ENCODE data around the gene PNLDC1. TPM values are rescaled to one million over a fixed set of nuclear protein-coding genes. Genes with fewer than 3 reads are reported as not detected.

The PNLDC1 gene
- total and polyA plus RNA-seq, 4 donors = 0.08 to 3.1 (median 0.58) TPM; not detected in 1

DNA sequence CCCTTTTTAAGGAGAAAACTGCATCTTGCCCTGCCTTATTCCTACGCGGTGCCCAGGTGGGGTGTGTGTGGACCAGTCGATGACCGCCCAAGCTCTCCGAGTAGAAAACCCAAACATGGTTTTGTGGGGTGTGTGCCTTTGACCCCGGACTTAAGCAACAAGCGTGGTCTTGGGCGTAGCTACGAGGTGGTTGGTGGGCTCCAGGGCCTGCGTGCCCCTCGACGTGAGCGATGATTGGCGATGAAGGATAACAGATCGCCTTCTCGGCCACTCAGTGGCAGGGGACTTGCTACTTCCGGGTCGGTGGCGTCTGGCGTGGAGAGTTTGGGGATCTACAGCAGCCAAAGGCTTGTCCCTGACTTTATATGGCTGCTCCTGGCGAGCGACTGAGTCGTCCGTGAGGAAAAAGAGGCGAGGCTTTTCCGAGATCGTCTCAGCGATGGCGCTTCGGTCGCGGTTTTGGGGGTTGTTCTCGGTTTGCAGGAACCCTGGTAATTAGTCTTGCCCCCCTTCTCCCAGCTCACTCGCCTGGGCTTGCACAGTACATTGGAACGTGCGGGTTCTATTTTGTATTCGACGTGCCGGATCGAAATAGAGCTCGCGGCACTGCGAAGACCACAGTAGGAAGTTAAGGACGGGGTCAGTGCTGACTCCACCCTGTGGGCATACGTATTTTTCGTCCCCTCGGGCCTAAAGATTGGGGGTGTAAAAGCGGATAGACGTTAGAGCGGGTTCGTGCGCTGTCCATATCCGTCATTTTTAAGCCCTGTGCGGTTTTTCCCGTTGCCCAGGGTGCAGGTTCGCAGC lies 9.7 kb upstream of the PNLDC1 start, which contains the start of gene MRPL18:
Gene MRPL18 (plus strand): TSS at position 319 of the 807 bp plus-strand sequence. CDS start 121 bp downstream, at position 440.
- peaks cover 3 to 18% (median 15%) of the 10 kb centered on the region in 4 donors for H3K36me3 ChIP-seq (ENCODE audit: control insufficient read depth in 4 of 4, insufficient read depth in 3 of 4, low read depth in 1 of 4, low read length in 3 of 4)
- H3K27me3 ChIP-seq (ENCODE audit: control insufficient read depth in 4 of 4, insufficient read depth in 4 of 4, low read length in 3 of 4) = no peaks in the 10 kb centered on the region
- peak within 1 kb of the TSS; percentile 86 to 98 (median 97) for H3K4me3 ChIP-seq (ENCODE audit: low read depth in 1 of 3, low read length in 3 of 3)
- H3K4me1 ChIP-seq (ENCODE audit: control insufficient read depth in 4 of 4, insufficient read depth in 4 of 4, low read length in 3 of 4) = peaks cover 3 to 32% (median 25%) of the 10 kb centered on the region in 4 donors
- DNase-seq (ENCODE audit: low spot score) = peak; percentile 90
- under 1% methylated on average over 56 of the region's 56 CpGs for WGBS
- no peaks in the 10 kb centered on the region for H3K9me3 ChIP-seq (ENCODE audit: control insufficient read depth in 4 of 4, low read length in 3 of 4)
- peak within 1 kb of the TSS; percentile 99 for H3K27ac ChIP-seq (ENCODE audit: low read depth in 1 of 2, low read length in 2 of 2)
- H3K9ac ChIP-seq (ENCODE audit: low read depth in 1 of 2, low read length in 2 of 2) = peak within 1 kb of the TSS; percentile 91 to 97
- TF ChIP-seq YY1 (IDR thresholded peaks at IDR 0.05) (peak; percentile 71), RAD21 (IDR thresholded peaks at IDR 0.05) (peak in 1 of 2 donors; percentile 48), HNF4A (conservative IDR thresholded peaks at IDR 0.05) (no peak), NR2F2 (IDR thresholded peaks at IDR 0.05) (peak; percentile 75), CTCF (IDR thresholded peaks at IDR 0.05; ENCODE audit: low read depth, low read length, missing input control) (no peak), HNF4G (IDR thresholded peaks at IDR 0.05) (peak; percentile 34), MAX (IDR thresholded peaks at IDR 0.05) (no peak), EGR1 (IDR thresholded peaks at IDR 0.05; ENCODE audit: low read depth in 2 of 2) (peak; percentile 4 to 26), TAF1 (conservative IDR thresholded peaks at IDR 0.05) (peak; percentile 60), SP1 (IDR thresholded peaks at IDR 0.05) (peak; percentile 75), RXRA (IDR thresholded peaks at IDR 0.05) (peak in 1 of 2 donors; percentile 67), GABPA (IDR thresholded peaks at IDR 0.05 in 1 of 2, conservative IDR thresholded peaks at IDR 0.05 in 1 of 2) (no peak), FOXA1 (IDR thresholded peaks at IDR 0.05) (no peak)
- TF ChIP-seq, protein P1, sequence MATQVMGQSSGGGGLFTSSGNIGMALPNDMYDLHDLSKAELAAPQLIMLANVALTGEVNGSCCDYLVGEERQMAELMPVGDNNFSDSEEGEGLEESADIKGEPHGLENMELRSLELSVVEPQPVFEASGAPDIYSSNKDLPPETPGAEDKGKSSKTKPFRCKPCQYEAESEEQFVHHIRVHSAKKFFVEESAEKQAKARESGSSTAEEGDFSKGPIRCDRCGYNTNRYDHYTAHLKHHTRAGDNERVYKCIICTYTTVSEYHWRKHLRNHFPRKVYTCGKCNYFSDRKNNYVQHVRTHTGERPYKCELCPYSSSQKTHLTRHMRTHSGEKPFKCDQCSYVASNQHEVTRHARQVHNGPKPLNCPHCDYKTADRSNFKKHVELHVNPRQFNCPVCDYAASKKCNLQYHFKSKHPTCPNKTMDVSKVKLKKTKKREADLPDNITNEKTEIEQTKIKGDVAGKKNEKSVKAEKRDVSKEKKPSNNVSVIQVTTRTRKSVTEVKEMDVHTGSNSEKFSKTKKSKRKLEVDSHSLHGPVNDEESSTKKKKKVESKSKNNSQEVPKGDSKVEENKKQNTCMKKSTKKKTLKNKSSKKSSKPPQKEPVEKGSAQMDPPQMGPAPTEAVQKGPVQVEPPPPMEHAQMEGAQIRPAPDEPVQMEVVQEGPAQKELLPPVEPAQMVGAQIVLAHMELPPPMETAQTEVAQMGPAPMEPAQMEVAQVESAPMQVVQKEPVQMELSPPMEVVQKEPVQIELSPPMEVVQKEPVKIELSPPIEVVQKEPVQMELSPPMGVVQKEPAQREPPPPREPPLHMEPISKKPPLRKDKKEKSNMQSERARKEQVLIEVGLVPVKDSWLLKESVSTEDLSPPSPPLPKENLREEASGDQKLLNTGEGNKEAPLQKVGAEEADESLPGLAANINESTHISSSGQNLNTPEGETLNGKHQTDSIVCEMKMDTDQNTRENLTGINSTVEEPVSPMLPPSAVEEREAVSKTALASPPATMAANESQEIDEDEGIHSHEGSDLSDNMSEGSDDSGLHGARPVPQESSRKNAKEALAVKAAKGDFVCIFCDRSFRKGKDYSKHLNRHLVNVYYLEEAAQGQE (IDR thresholded peaks at IDR 0.05) = peak; percentile 92

GRCh38 chr6:159790956-159791598 lies 9.0 kb upstream of the PNLDC1 start:
- no peaks in the 10 kb centered on the region for H3K27me3 ChIP-seq (ENCODE audit: control insufficient read depth in 4 of 4, insufficient read depth in 4 of 4, low read length in 3 of 4)
- WGBS = 17% methylated on average over 18 of the region's 18 CpGs
- DNase-seq (ENCODE audit: low spot score) = peak; percentile 37
- peaks cover 3 to 14% (median 10%) of the 10 kb centered on the region in 4 donors for H3K36me3 ChIP-seq (ENCODE audit: control insufficient read depth in 4 of 4, insufficient read depth in 3 of 4, low read depth in 1 of 4, low read length in 3 of 4)
- peak overlapping the region; percentile 48 to 90 for H3K9ac ChIP-seq (ENCODE audit: low read depth in 1 of 2, low read length in 2 of 2)
- H3K4me3 ChIP-seq (ENCODE audit: low read depth in 1 of 3, low read length in 3 of 3) = peak overlapping the region; percentile 60 to 87 (median 86)
- no peaks in the 10 kb centered on the region for H3K9me3 ChIP-seq (ENCODE audit: control insufficient read depth in 4 of 4, low read length in 3 of 4)
- peaks cover 3 to 32% (median 25%) of the 10 kb centered on the region in 4 donors for H3K4me1 ChIP-seq (ENCODE audit: control insufficient read depth in 4 of 4, insufficient read depth in 4 of 4, low read length in 3 of 4)
- H3K27ac ChIP-seq (ENCODE audit: low read depth in 1 of 2, low read length in 2 of 2) = peak overlapping the region; percentile 99
- TF ChIP-seq SP1 (IDR thresholded peaks at IDR 0.05) = no peak
- TF ChIP-seq HNF4A (conservative IDR thresholded peaks at IDR 0.05) = no peak
- TF ChIP-seq CTCF (IDR thresholded peaks at IDR 0.05; ENCODE audit: low read depth, low read length, missing input control) = no peak
- no peak for TF ChIP-seq FOXA1 (IDR thresholded peaks at IDR 0.05)
- no peak for TF ChIP-seq FOXA2 (IDR thresholded peaks at IDR 0.05)
- TF ChIP-seq RAD21 (IDR thresholded peaks at IDR 0.05) = no peak
- TF ChIP-seq EGR1 (IDR thresholded peaks at IDR 0.05; ENCODE audit: low read depth in 2 of 2) = no peak
- TF ChIP-seq ATF3 (IDR thresholded peaks at IDR 0.05) = no peak
- no peak for TF ChIP-seq ZBTB33 (IDR thresholded peaks at IDR 0.05)
- no peak for TF ChIP-seq TAF1 (conservative IDR thresholded peaks at IDR 0.05)
- no peak for TF ChIP-seq MAX (IDR thresholded peaks at IDR 0.05)

Measured in liver (tissue), 9 donors.